HepG2 (cell line): Measurements from ENCODE around the gene TPRX1.

Source experiments
- CREB1 ChIP-seq, 2 experiments: fragments of 450-650 bp in 1 of 2; IDR thresholded peaks; 2 replicates each; pipeline ENCODE4 v1.6.1; 2016 to 2017; ENCODE audit warnings: control low read depth in 1 of 2, mild to moderate bottlenecking in 1 of 2, missing compliant biosample characterization in 1 of 2, missing genetic modification characterization in 1 of 2
- MYC ChIP-seq: sonication (generic); formaldehyde crosslinking; IDR thresholded peaks from 2 replicates; pipeline ENCODE4 v1.9.0; 2021; ENCODE audit warnings: missing genetic modification reagents, borderline replicate concordance
- NR3C1 ChIP-seq: sonication (generic); formaldehyde crosslinking; IDR thresholded peaks from 2 replicates; pipeline ENCODE4 v1.4.0; 2020; ENCODE audit warnings: missing genetic modification reagents
- RARA ChIP-seq: IDR thresholded peaks from 2 replicates; pipeline ENCODE4 v1.6.1; 2016; ENCODE audit warnings: missing genetic modification reagents, missing compliant biosample characterization
- TBP ChIP-seq: sonication (generic); formaldehyde crosslinking; IDR thresholded peaks from 2 replicates; pipeline ENCODE4 v1.5.0; 2020; ENCODE audit warnings: missing genetic modification reagents
- YEATS2 ChIP-seq: sonication (generic); formaldehyde crosslinking; IDR thresholded peaks from 2 replicates; pipeline ENCODE4 v1.4.0; 2020; ENCODE audit warnings: missing genetic modification reagents, borderline replicate concordance

DNA sequence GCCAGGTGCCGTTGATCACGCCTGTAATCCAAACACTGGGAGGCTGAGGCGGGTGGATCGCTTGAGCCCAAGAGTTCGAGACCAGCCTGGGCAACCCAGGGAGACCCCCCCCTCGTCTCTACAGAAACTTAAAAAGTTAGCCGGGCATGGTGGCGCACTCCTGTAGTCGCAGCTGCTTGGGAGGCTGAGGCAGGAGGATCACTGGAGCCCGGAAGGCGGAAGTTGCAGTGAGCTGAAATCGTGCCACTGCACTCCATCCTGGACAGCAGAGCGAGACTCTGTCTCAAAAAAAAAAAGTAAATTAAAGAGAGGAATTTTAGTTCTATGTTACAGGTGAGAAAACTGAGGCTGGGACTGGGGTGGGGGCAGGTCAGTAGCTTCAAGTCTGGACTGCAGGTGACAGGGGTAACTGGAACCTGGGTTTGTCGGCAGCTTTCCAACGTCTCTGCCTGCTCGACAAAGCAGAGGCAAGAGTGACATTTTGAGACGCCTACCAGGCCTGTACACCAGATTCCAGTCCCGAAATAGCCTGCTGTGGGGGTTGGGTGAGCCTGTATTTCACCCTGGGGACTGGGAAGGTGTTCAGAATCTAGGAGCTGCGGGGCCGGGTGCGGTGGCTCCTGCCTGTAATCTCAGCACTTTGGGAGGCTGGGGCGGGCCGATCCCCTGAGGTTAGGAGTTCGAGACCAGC, 24.7 kb downstream of the TPRX1 start:
- TF ChIP-seq MYC (CRISPR knock-in tag) (peak; percentile 41; the same call in 1 of the 2 replicates), CREB1 (IDR thresholded peaks at IDR 0.05) (no peak), CREB1 (CRISPR knock-in tag; IDR thresholded peaks at IDR 0.05) (no peak), YEATS2 (no peak), TBP (no peak), NR3C1 (CRISPR knock-in tag) (no peak), RARA (CRISPR knock-in tag) (no peak)
